SJSA1 (cell line): ENCODE results near the gene MEF2B. TPM values are rescaled to one million over a fixed set of nuclear protein-coding genes. Genes with fewer than 3 reads are reported as not detected.
A peak's percentile ranks its signal among the peaks of the same experiment; 100 is the strongest.
"Not testable (repeated sequence)": the region's sequence is repeated elsewhere in the genome, so short reads cannot be mapped to it uniquely, and the experiment has no call there.

ENCODE experiments used
- DNase-seq, 2 experiments: peaks; one replicate each; pipeline ENCODE4 v3.0.0-alpha.2; 2015 to 2020; ENCODE audit warnings: low spot score in 2 of 2, low read depth in 1 of 2
- H3K27ac ChIP-seq: fragments of 250-450 bp; sonication (Bioruptor Pico); 2 replicates; pipeline ENCODE4 v1.5.1; 2020; ENCODE audit warnings: mild to moderate bottlenecking, moderate library complexity
- H3K27me3 ChIP-seq: fragments of 250-450 bp; sonication (Bioruptor Pico); replicated peaks from 2 replicates; pipeline ENCODE4 v1.5.1; 2020; ENCODE audit warnings: mild to moderate bottlenecking, moderate library complexity
- H3K36me3 ChIP-seq: fragments of 250-450 bp; sonication (Bioruptor Pico); 2 replicates; pipeline ENCODE4 v1.5.1; 2020; ENCODE audit warnings: mild to moderate bottlenecking
- H3K4me1 ChIP-seq: fragments of 250-450 bp; sonication (Bioruptor Pico); replicated peaks from 2 replicates; pipeline ENCODE4 v1.6.1; 2021; ENCODE audit warnings: mild to moderate bottlenecking
- H3K4me3 ChIP-seq: fragments of 250-450 bp; sonication (Bioruptor Pico); 2 replicates; pipeline ENCODE4 v1.5.1; 2020; ENCODE audit warnings: mild to moderate bottlenecking
- H3K9me3 ChIP-seq: fragments of 250-450 bp; sonication (Bioruptor Pico); replicated peaks from 2 replicates; pipeline ENCODE4 v1.5.1; 2020; ENCODE audit warnings: mild to moderate bottlenecking
- total RNA-seq: library from RNA; depleted of rRNA; stranded (reverse); fragments of >200 nt; shearing (Covaris generic); gene quantifications from 2 replicates; pipeline ENCODE4 v1.2.3, GENCODE V29; 2014

Gene MEF2B
- total RNA-seq, 1 experiment from 2014 or later, result 0.11 TPM

- Histone ChIP-seq H3K4me3 (no peak overlapping the region), H3K4me1 (peaks cover 10% of the 10 kb centered on the region), H3K9me3 (0 out of 2 replicates have a peak, but pooled peaks cover 2% of the 10 kb centered on the region), H3K27me3 (no peaks in the 10 kb centered on the region), H3K36me3 (peaks cover 62% of the 10 kb centered on the region), H3K27ac (no peak overlapping the region)
- DNase-seq, result no peak
Measured at GRCh38 chr19:19181488-19181998, 11.5 kb upstream of the MEF2B start.

DNA sequence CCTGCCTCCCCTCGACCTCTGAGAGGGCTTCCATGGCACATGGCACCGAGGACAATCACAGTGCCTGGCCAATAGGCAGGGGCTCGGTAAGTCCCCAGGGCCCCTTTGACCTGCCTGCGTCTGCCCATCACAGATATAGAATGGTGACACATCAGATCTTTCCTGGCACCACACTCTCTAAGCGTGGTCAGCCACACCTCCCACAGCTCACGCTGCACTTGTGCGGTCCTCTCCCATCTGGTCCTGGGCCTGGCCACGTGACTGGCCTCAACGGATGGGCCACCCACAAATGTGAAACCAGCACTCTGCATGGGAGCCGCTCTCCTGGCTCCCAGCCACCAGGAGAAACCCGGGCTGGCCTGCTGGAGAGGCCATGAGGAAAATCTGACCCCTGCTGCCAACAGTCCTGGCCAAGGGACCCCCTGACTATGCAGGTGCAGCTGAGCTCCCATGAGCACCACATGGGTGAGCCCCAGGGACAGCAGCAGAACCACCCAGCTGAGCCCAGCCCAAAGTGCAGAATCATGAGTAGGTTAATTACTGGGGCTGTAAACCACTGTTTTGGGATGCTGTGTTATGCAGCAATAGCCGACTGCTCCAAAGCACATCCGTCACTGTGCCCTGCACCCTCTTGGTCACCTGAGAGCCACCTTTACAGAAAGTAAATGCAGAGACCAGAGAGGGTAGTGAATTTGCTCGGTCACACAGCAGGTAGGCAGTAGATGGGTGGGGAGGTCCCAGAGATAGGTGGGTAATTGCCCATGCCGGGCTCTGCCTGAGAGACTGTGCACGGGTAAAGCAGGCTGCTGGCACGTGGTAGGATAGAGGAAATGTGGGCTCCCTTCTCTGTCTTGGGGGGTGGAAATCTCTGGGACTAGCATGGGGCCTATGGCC is 9.7 kb upstream of the MEF2B start:
- no peak overlapping the region for H3K27ac ChIP-seq
- H3K27me3 ChIP-seq, result no peaks in the 10 kb centered on the region
- 0 out of 2 replicates have a peak, but pooled peaks cover 2% of the 10 kb centered on the region for H3K9me3 ChIP-seq
- DNase-seq, result peak; percentile 58 to 83
- no peak overlapping the region for H3K4me3 ChIP-seq
- H3K36me3 ChIP-seq, result peaks cover 49% of the 10 kb centered on the region
- H3K4me1 ChIP-seq, result peaks cover 10% of the 10 kb centered on the region

- no peak overlapping the region for H3K27ac ChIP-seq
- no peak overlapping the region for H3K4me3 ChIP-seq
- H3K4me1 ChIP-seq, result peaks cover 10% of the 10 kb centered on the region
- DNase-seq, result no peak
- H3K36me3 ChIP-seq, result peaks cover 38% of the 10 kb centered on the region
- H3K27me3 ChIP-seq, result no peaks in the 10 kb centered on the region
- 0 out of 2 replicates have a peak, but pooled peaks cover 2% of the 10 kb centered on the region for H3K9me3 ChIP-seq
Measured at GRCh38 chr19:19176950-19177349, 6.9 kb upstream of the MEF2B start.

- H3K27ac ChIP-seq, H3K4me3 ChIP-seq, H3K27me3 ChIP-seq, H3K4me1 ChIP-seq, H3K9me3 ChIP-seq, DNase-seq: not testable (repeated sequence)
- H3K36me3 ChIP-seq, result peaks cover 15% of the 10 kb centered on the region
Measured at GRCh38 chr19:19173243-19173642, 3.2 kb upstream of the MEF2B start.

DNA sequence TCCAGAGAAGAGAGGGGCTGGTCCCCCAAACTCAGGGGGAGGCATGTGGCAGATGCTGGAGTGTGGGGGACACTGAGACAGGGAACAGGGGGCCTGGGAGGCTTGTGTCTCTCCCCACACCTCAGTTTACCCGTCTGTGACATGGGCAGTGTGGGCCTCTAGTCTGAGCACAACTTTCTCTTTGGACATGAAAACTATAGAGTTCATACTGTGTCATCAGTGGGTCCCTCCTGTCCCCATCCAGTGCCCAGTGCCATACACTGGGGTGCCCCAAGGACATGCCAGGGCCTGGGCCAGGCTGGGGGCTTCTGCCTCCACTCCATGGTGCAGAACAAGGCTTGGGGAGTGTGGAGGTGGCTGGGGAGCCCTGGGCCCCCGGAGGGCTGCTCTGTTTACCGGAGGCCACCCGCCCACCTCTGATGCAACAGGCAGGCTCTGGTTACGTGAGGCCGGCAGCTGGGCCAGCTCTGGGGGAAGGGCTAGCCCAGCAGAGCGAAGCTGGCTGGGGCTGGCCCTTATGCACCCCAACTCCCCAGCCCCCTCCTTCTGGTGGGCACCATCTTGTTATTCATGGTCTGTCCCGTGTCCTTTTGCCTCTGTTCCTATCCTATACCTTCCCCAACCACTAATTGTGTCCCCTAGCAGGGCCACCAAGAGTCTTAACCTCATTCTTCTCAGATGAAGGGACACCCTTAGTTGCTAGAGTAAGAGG is 1.9 kb upstream of the MEF2B start:
- H3K27me3 ChIP-seq, result no peaks in the 10 kb centered on the region
- H3K4me1 ChIP-seq, result no peaks in the 10 kb centered on the region
- H3K9me3 ChIP-seq, result no peaks in the 10 kb centered on the region
- no peak overlapping the region for H3K4me3 ChIP-seq
- no peak overlapping the region for H3K27ac ChIP-seq
- H3K36me3 ChIP-seq, result peaks cover 7% of the 10 kb centered on the region; the same call in 1 of the 2 replicates
- no peak for DNase-seq

GRCh38 chr19:19170873-19171672 is 1.0 kb upstream of the MEF2B start:
- Histone ChIP-seq H3K36me3 (0 out of 2 replicates have a peak, but pooled peaks cover 5% of the 10 kb centered on the region), H3K9me3 (no peaks in the 10 kb centered on the region), H3K27ac (no peak overlapping the region), H3K4me3 (no peak overlapping the region), H3K4me1 (no peaks in the 10 kb centered on the region), H3K27me3 (no peaks in the 10 kb centered on the region)
- no peak for DNase-seq

DNA sequence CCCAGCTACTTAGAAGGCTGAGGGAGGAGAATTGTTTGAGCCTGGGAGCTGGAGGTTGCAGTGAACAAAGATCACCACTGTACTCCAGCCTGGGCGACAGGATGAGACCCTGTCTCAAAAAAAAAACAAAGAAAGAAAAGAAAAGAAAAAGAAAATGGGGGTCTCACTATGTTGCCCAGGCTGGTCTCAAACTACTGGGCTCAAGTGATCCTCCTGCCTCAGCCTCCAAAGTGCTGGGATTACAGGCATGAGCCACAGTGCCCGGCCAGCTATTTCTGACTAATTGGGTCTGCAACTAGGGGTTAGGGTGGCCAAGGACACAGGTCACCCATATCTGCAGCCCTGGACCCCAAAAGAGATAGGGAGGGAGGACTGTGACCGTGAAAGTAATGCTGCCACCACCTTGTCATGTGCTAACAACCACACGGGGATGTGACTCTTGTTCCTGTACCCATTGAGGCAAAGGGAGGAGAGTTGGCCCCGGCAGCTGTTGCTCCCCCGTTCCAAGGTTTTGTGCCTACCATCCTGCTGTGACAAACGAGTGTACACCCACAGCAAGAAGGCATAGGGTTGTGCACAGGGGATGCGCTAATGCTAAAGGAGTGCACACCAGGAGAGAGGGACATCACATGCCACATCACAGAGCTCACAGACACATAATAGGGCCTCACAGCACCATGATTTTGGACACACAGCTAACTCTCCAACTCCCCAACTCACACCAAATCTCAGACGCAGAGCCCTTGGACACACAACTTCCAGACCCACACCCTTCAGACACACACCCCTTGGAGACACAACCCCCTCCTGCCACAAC is 619 bp downstream of the MEF2B start:
- H3K4me1 ChIP-seq, result no peaks in the 10 kb centered on the region
- no peak overlapping the region for H3K4me3 ChIP-seq
- no peaks in the 10 kb centered on the region for H3K27me3 ChIP-seq
- DNase-seq, result no peak
- H3K36me3 ChIP-seq, result no peaks in the 10 kb centered on the region
- H3K27ac ChIP-seq, result no peak overlapping the region
- H3K9me3 ChIP-seq, result no peaks in the 10 kb centered on the region

- no peak overlapping the region for H3K4me3 ChIP-seq
Measured at GRCh38 chr19:19167612-19168011, 2.5 kb downstream of the MEF2B start.

DNA sequence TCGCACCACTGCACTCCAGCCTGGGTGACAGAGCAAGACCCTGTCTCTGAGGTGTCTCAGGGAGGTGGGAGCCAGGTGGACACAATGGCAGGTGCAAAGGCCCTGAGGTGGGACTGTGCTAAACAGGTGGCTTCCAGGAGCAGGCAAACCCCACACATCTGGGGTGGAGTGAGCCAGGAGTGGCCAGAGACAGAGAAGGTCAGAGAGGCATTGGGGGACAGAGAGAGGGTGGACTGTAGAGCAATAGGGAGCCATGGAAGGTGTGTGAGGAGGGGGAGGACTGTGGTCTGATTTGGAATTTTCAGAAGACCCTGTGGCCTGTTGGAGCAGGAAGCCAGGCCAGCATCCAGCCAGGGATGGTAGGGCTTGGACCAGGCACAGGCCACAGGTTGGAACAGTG is 4.7 kb downstream of the MEF2B start:
- no peaks in the 10 kb centered on the region for H3K27me3 ChIP-seq
- no peak overlapping the region for H3K4me3 ChIP-seq
- DNase-seq, result no peak
- H3K4me1 ChIP-seq, result no peaks in the 10 kb centered on the region
- no peaks in the 10 kb centered on the region for H3K9me3 ChIP-seq
- H3K36me3 ChIP-seq, result no peaks in the 10 kb centered on the region
- no peak overlapping the region for H3K27ac ChIP-seq

More at GRCh38 chr19:19167612-19168011, 2.5 kb downstream of the MEF2B start:
- Histone ChIP-seq H3K4me1 (no peaks in the 10 kb centered on the region), H3K9me3 (no peaks in the 10 kb centered on the region), H3K27ac (no peak overlapping the region), H3K36me3 (no peaks in the 10 kb centered on the region), H3K27me3 (no peaks in the 10 kb centered on the region)
- no peak for DNase-seq

DNA sequence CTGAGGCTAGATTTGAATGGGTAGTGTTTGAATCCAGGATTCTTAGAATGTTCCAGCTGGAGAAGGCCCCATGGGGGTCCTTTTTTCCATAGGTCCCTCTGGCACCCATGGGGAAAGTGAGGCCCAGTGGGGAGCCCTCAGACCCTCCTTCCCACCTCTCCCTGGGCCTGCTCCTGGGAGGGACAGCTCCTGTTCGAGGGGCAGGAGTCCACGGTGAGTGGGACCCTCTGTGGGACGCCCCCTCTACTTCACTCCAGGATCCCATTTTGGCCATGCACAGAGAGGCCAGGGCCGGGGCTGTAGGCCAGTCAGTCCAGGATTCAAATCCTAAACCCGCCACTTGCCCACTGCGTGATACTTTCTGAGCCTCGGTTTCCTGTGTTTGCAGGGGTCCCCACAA is 7.6 kb downstream of the MEF2B start:
- no peaks in the 10 kb centered on the region for H3K4me1 ChIP-seq
- H3K27ac ChIP-seq, result no peak overlapping the region
- no peaks in the 10 kb centered on the region for H3K36me3 ChIP-seq
- DNase-seq, result no peak
- H3K9me3 ChIP-seq, result no peaks in the 10 kb centered on the region
- no peak overlapping the region for H3K4me3 ChIP-seq
- H3K27me3 ChIP-seq, result no peaks in the 10 kb centered on the region

DNA sequence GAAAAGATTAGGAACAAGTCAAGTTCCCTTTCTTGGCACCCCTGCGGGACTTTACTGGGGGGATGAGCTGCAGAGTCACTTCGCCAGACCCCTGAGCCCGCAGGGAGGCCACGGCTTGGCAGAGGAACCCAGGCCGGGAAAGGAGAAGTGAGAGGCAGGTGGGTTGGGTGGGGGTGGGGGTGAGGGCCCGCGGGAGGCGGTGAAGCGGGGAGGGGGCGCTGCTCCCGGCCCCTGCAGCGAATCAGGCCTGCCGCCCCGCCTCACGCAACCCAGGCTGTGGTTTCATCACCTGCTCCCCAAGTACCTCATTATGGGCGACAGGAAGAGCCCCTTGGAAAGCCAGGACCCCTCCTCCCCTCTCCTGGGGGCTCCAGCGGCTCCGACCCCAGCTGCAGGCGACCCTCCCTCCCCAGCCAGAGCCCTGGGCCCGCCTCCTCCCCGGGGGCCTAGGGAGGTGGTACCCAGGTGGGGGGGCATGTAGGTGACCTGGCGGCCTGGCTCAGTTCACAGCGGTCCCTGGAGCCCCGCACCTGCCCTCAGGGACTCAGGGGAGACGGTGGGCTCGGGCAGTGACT is 9.5 kb downstream of the MEF2B start:
- H3K27ac ChIP-seq, result no peak overlapping the region
- DNase-seq, result no peak
- no peaks in the 10 kb centered on the region for H3K36me3 ChIP-seq
- H3K27me3 ChIP-seq, result no peaks in the 10 kb centered on the region
- H3K9me3 ChIP-seq, result no peaks in the 10 kb centered on the region
- no peak overlapping the region for H3K4me3 ChIP-seq
- H3K4me1 ChIP-seq, result no peaks in the 10 kb centered on the region

- no peak for DNase-seq
- no peaks in the 10 kb centered on the region for H3K9me3 ChIP-seq
- no peak overlapping the region for H3K4me3 ChIP-seq
- H3K4me1 ChIP-seq, result no peaks in the 10 kb centered on the region
- H3K27me3 ChIP-seq, result no peaks in the 10 kb centered on the region
- no peak overlapping the region for H3K27ac ChIP-seq
- no peaks in the 10 kb centered on the region for H3K36me3 ChIP-seq
Measured at GRCh38 chr19:19159534-19159933, 10.5 kb downstream of the MEF2B start.
